Osteoblast (primary cell): ENCODE data around the gene ANO2. TPM values are rescaled to one million over a fixed set of nuclear protein-coding genes. Genes with fewer than 3 reads are reported as not detected.
A peak's percentile ranks its signal among the peaks of the same experiment; 100 is the strongest.

Experiments
- DNase-seq: peaks from one replicate; pipeline ENCODE4 v3.0.0; 2011; ENCODE audit warnings: low spot score, mixed read lengths; ENCODE audit not compliant: insufficient read length; ENCODE audit errors: missing footprints
- H2AFZ ChIP-seq: 2 replicates; pipeline ENCODE4 v1.6.0; 2011; ENCODE audit warnings: mild to moderate bottlenecking, low read length
- H3K27ac ChIP-seq: 2 replicates; pipeline ENCODE4 v1.5.1; 2011; ENCODE audit warnings: mild to moderate bottlenecking, low read depth, low read length, moderate library complexity
- H3K27me3 ChIP-seq: 2 replicates; pipeline ENCODE4 v1.6.0; 2012; ENCODE audit warnings: mild to moderate bottlenecking, control low read depth, inconsistent platforms, low read length, moderate library complexity; ENCODE audit not compliant: insufficient read depth
- H3K36me3 ChIP-seq: 2 replicates; pipeline ENCODE4 v1.5.1; 2011; ENCODE audit warnings: mild to moderate bottlenecking, low read length, control low read depth, moderate library complexity; ENCODE audit not compliant: insufficient read depth
- H3K4me1 ChIP-seq: 2 replicates; pipeline ENCODE4 v1.5.1; 2011; ENCODE audit warnings: mild to moderate bottlenecking, low read length, control low read depth, moderate library complexity; ENCODE audit not compliant: insufficient read depth
- H3K4me2 ChIP-seq: 2 replicates; pipeline ENCODE4 v1.6.0; 2011; ENCODE audit warnings: mild to moderate bottlenecking, low read length; ENCODE audit not compliant: insufficient read depth
- H3K4me3 ChIP-seq: fragments of 200-600 bp; sonication (generic); 3 replicates; pipeline ENCODE4 v1.5.1; 2012; ENCODE audit warnings: mild to moderate bottlenecking, low read length, inconsistent platforms; ENCODE audit not compliant: insufficient read depth
- H3K79me2 ChIP-seq: 2 replicates; pipeline ENCODE4 v1.6.0; 2012; ENCODE audit warnings: mild to moderate bottlenecking, low read length, control low read depth, inconsistent platforms; ENCODE audit not compliant: insufficient read depth
- H3K9me3 ChIP-seq: 2 replicates; pipeline ENCODE4 v1.5.1; 2011; ENCODE audit warnings: low read depth, low read length, control low read depth
- H4K20me1 ChIP-seq: 2 replicates; pipeline ENCODE4 v1.6.0; 2012; ENCODE audit warnings: mild to moderate bottlenecking, low read length, control low read depth; ENCODE audit not compliant: insufficient read depth
- total RNA-seq: library from RNA; depleted of rRNA; stranded (reverse); fragments of >200 nt; gene quantifications from 2 replicates; pipeline ENCODE4 v1.2.3, GENCODE V29; 2012
- TF ChIP-seq, protein P1 (sequence below): IDR thresholded peaks from 2 replicates; pipeline ENCODE4 v1.5.1; 2011; ENCODE audit warnings: mild to moderate bottlenecking, low read depth, low read length, moderate library complexity; ENCODE audit errors: extremely low read depth

Gene ANO2
- total RNA-seq, 1 donor: under 0.01 TPM

DNA sequence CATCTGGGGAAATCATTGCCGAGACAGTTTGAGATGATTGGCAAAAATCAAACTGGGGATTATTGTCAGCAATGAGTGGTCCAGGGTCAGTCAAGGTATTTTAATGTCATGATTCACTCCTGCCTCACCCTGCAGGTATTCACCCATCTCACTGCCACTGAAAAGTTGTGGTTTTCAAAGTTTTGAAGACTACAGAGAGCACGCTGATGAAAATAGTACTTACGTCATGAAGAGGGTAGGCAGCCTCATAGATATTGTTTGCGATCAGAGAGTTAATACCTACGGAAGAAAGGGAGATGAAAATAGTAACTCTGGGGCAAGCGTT is 138.0 kb downstream of the ANO2 start:
- H3K27me3 ChIP-seq: no peaks in the 10 kb centered on the region
- TF ChIP-seq, protein P1, sequence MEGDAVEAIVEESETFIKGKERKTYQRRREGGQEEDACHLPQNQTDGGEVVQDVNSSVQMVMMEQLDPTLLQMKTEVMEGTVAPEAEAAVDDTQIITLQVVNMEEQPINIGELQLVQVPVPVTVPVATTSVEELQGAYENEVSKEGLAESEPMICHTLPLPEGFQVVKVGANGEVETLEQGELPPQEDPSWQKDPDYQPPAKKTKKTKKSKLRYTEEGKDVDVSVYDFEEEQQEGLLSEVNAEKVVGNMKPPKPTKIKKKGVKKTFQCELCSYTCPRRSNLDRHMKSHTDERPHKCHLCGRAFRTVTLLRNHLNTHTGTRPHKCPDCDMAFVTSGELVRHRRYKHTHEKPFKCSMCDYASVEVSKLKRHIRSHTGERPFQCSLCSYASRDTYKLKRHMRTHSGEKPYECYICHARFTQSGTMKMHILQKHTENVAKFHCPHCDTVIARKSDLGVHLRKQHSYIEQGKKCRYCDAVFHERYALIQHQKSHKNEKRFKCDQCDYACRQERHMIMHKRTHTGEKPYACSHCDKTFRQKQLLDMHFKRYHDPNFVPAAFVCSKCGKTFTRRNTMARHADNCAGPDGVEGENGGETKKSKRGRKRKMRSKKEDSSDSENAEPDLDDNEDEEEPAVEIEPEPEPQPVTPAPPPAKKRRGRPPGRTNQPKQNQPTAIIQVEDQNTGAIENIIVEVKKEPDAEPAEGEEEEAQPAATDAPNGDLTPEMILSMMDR: no peak
- peak overlapping the region; percentile 77 for H3K27ac ChIP-seq
- H3K9me3 ChIP-seq: no peaks in the 10 kb centered on the region
- peak overlapping the region; percentile 53 for H3K4me2 ChIP-seq
- no peaks in the 10 kb centered on the region for H3K79me2 ChIP-seq
- H4K20me1 ChIP-seq: no peaks in the 10 kb centered on the region
- DNase-seq: no peak
- no peaks in the 10 kb centered on the region for H3K36me3 ChIP-seq
- H3K4me3 ChIP-seq: no peak overlapping the region
- no peak overlapping the region for H2AFZ ChIP-seq
- peaks cover 5% of the 10 kb centered on the region for H3K4me1 ChIP-seq

DNA sequence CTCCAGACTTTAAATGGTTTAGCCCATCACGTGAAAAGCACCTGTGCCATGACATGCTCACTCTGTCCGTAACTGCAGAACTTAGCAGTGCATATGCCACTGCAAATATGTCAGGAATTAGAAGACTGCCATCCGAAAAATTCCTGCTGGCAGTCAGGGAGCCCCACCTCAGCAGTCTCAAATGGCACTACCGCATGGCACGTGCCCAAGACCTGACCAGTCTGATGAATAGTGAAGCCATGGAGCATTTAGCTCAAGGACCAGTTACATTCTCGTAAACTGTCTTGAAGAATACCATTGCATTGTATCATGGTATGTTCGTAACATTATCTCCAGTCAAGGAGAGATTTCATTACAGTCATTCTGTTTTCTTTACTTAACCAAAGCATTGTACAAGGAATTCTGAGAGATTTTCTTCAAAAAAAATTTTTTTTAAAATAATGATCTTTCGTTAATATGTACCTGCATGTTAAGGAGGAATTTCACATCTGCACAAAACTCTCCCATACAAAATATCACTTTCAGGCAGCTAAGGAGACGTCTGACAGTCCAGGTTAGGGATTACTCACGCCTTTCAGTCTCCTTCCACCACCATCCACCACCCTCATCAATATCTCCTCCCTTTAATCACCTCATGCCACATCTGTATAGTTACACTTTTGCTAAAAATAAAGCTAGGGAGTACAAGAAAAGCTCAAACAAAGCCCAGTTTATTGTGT is 138.5 kb downstream of the ANO2 start:
- DNase-seq: no peak
- Histone ChIP-seq H3K27me3 (no peaks in the 10 kb centered on the region), H4K20me1 (no peaks in the 10 kb centered on the region), H3K79me2 (no peaks in the 10 kb centered on the region), H3K9me3 (no peaks in the 10 kb centered on the region), H3K27ac (peak overlapping the region; percentile 77), H2AFZ (no peak overlapping the region), H3K4me2 (peak overlapping the region; percentile 53), H3K4me3 (no peak overlapping the region), H3K4me1 (peaks cover 5% of the 10 kb centered on the region), H3K36me3 (no peaks in the 10 kb centered on the region)
- TF ChIP-seq, protein P1: no peak

DNA sequence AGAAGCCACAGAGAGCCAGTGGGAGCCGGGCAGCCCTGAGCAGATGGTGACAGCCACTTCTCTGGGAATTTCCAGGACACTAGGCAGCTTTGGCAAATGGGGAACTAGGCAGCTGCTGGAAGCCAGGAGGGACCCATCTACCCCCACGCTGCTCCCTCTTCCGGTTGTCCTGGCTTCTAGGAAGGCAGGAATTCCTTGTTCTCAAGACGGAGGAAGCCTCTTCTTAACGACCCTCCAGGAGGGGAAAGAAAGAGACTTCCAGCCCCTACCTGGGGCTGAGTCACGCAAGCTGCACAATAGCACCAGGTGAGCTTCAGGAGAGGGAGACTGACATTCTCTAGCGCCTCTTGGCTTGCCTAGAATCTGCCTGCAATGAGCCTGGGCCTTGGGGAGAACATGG is 141.5 kb downstream of the ANO2 start:
- TF ChIP-seq, protein P1: no peak
- Histone ChIP-seq H3K4me3 (no peak overlapping the region), H3K79me2 (no peaks in the 10 kb centered on the region), H3K27me3 (no peaks in the 10 kb centered on the region), H3K9me3 (no peaks in the 10 kb centered on the region), H3K27ac (no peak overlapping the region), H4K20me1 (no peaks in the 10 kb centered on the region), H2AFZ (no peak overlapping the region), H3K4me1 (peaks cover 5% of the 10 kb centered on the region), H3K36me3 (no peaks in the 10 kb centered on the region), H3K4me2 (no peak overlapping the region)
- DNase-seq: no peak

DNA sequence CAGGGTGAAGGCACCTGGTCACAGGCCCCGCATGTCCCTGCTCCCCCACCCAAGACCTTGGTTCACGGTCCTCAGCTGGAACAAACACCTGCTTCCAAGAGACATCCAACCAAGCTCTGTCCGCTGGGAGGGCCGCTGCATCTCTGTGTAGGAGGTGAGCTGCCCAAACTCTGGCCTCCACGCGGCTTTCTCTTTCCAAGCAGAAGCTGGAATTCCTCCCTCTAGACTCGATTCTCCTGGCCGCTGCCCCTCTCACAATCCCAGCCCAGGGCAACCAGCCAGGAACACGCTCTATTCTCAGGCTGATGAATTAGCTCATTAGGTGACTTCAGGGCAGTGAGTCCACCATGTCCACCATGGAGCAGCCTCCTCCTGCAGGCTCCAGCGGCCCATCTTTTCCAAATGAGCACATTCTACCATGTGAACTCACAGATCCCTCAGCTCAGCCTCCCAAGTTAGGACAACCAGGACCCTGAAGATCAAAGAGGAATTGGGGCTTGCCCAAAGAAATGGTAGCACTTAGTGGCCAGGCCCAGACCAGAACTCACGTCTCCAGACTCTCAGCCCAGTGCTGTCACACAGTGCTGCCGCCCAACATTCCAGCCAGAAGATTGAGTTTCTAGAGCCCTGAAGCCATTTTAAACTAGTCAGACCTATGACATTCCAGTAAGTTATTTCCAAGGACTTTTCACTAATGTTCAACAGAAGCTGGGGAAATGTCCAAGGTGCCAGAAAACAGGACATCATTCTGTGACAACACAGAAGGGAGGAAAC is 146.6 kb downstream of the ANO2 start:
- TF ChIP-seq, protein P1: no peak
- no peak overlapping the region for H3K4me3 ChIP-seq
- H3K27ac ChIP-seq: no peak overlapping the region
- no peaks in the 10 kb centered on the region for H3K9me3 ChIP-seq
- H3K4me1 ChIP-seq: no peaks in the 10 kb centered on the region
- no peaks in the 10 kb centered on the region for H3K27me3 ChIP-seq
- H3K4me2 ChIP-seq: no peak overlapping the region
- H2AFZ ChIP-seq: no peak overlapping the region
- no peaks in the 10 kb centered on the region for H3K36me3 ChIP-seq
- H3K79me2 ChIP-seq: no peaks in the 10 kb centered on the region
- no peak for DNase-seq
- H4K20me1 ChIP-seq: no peaks in the 10 kb centered on the region
